OCI-LY3 (cell line): Measurements from ENCODE around the gene IVD.

Source experiments
- H2AFZ ChIP-seq: fragments of 200-600, 300-600 bp; shearing (Covaris generic); 2 replicates; pipeline ENCODE4 v1.6.0; 2014; ENCODE audit warnings: antibody characterized with exemption, low read depth, low read length
- H3K27ac ChIP-seq: fragments of 200-600, 300-600 bp; sonication (generic); 2 replicates; pipeline ENCODE4 v1.5.1; 2014; ENCODE audit warnings: mild to moderate bottlenecking, low read length, moderate library complexity, mixed read lengths
- H3K27me3 ChIP-seq: fragments of 200-600, 300-600 bp; sonication (generic); 2 replicates; pipeline ENCODE4 v1.6.1; 2014; ENCODE audit warnings: low read depth, low read length, mixed read lengths
- H3K36me3 ChIP-seq: fragments of 200-600, 300-600 bp; sonication (generic); replicated peaks from 2 replicates; pipeline ENCODE3; 2014; ENCODE audit warnings: low read depth, low read length, mixed read lengths
- H3K4me1 ChIP-seq: fragments of 300-600, 200-600 bp; sonication (generic); 2 replicates; pipeline ENCODE4 v1.6.1; 2014; ENCODE audit warnings: low read length, mixed read lengths
- H3K4me2 ChIP-seq: fragments of 200-600, 300-600 bp; sonication (generic); 2 replicates; pipeline ENCODE4 v1.6.1; 2014; ENCODE audit warnings: low read length, mixed read lengths
- H3K4me3 ChIP-seq: fragments of 300-600, 200-600 bp; sonication (generic); 2 replicates; pipeline ENCODE4 v1.5.1; 2014; ENCODE audit warnings: antibody characterized with exemption, mild to moderate bottlenecking, low read length, moderate library complexity
- H3K79me2 ChIP-seq: fragments of 300-600, 200-600 bp; shearing (Covaris generic); 2 replicates; pipeline ENCODE4 v1.6.1; 2014; ENCODE audit warnings: mild to moderate bottlenecking, low read length, mixed read lengths
- H3K9ac ChIP-seq: fragments of 300-600, 200-600 bp; shearing (Covaris generic); 2 replicates; pipeline ENCODE4 v1.6.0; 2014; ENCODE audit warnings: mild to moderate bottlenecking, low read length, moderate library complexity
- H3K9me3 ChIP-seq: fragments of 200-600, 300-600 bp; shearing (Covaris generic); 2 replicates; pipeline ENCODE4 v1.6.1; 2014; ENCODE audit warnings: low read length, mixed read lengths; ENCODE audit not compliant: insufficient read depth
- H4K20me1 ChIP-seq: fragments of 200-600, 300-600 bp; sonication (generic); 2 replicates; pipeline ENCODE4 v1.6.1; 2016; ENCODE audit warnings: low read length, mixed read lengths; ENCODE audit not compliant: insufficient read depth
- EZH2phosphoT487 ChIP-seq: fragments of 200-600 bp; shearing (Covaris generic); IDR thresholded peaks from 2 replicates; pipeline ENCODE4 v1.6.1; 2018; ENCODE audit warnings: antibody characterized with exemption, mixed run types, low read depth
- TF ChIP-seq, protein P1 (sequence below): fragments of 200-600, 300-600 bp; sonication (generic); IDR thresholded peaks from 2 replicates; pipeline ENCODE4 v1.5.1; 2014; ENCODE audit warnings: antibody characterized with exemption, low read length, low read depth

The IVD gene

DNA sequence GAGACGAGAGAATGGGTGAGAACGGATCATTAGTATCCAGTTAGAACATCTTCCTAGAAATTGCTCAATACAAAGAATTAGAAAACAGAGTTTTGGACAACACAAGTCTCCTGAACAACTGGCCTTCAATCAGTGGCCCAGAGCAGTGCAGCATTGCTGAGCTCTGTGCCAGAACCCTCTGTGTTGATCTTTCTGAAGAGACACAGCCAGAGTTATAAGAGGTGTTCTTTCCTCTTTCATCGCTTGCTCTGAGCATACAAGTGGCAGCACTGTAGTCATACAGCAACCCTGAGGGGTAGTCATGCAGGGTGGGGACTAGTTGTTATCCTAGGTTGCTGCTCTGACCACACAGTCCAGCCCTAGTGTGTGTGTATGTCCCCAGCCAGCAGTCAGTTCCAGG, 19.1 kb upstream of the IVD start:
- Histone ChIP-seq H3K4me1 (peaks cover 8% of the 10 kb centered on the region; the same call in 1 of the 2 replicates), H3K4me2 (no peak overlapping the region), H3K27me3 (no peaks in the 10 kb centered on the region), H3K4me3 (no peak overlapping the region), H3K36me3 (peaks cover 60% of the 10 kb centered on the region), H3K9me3 (no peaks in the 10 kb centered on the region), H2AFZ (no peak overlapping the region), H4K20me1 (0 out of 2 replicates have a peak, but pooled peaks cover 5% of the 10 kb centered on the region), H3K27ac (no peak overlapping the region), H3K79me2 (peaks cover 31% of the 10 kb centered on the region), H3K9ac (no peak overlapping the region)
- TF ChIP-seq EZH2phosphoT487: no peak
- TF ChIP-seq, protein P1, sequence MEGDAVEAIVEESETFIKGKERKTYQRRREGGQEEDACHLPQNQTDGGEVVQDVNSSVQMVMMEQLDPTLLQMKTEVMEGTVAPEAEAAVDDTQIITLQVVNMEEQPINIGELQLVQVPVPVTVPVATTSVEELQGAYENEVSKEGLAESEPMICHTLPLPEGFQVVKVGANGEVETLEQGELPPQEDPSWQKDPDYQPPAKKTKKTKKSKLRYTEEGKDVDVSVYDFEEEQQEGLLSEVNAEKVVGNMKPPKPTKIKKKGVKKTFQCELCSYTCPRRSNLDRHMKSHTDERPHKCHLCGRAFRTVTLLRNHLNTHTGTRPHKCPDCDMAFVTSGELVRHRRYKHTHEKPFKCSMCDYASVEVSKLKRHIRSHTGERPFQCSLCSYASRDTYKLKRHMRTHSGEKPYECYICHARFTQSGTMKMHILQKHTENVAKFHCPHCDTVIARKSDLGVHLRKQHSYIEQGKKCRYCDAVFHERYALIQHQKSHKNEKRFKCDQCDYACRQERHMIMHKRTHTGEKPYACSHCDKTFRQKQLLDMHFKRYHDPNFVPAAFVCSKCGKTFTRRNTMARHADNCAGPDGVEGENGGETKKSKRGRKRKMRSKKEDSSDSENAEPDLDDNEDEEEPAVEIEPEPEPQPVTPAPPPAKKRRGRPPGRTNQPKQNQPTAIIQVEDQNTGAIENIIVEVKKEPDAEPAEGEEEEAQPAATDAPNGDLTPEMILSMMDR: no peak

DNA sequence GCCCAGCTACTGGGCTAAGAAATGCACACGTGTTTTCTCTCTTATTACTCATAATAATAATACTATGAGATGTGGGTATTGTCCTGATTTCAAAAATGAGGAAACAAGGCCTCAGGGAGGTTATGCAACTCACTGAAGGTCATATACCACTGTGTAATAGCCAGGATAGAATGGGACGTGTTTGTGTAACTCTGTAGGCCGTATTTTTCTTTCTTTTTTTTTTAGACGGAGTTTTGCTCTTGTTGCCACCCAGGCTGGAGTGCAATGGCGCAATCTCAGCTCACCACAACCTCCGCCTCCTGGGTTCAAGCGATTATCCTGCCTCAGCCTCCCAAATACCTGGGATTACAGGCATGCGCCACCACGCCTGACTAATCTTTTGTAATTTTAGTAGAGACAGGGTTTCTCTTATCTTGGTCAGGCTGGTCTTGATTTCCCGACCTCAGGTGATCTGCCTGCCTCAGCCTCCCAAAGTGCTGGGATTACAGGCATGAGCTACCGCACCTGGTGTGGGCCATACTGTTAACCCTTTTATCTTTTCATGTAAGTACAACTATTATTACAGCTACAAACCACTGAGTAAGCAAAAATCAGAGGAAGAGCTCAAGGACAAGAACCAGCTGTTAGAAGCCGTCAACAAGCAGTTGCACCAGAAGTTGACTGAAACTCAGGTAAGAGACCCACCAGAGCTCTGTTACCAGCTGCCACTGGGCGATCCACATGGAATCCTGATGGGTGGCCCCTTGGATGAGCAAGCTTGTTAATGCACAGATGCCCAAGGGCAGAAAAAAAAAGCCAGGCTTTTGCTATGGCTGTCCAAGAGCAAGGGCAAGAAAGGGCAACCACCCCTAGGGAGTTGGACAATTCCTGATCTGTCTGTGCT, 16.4 kb upstream of the IVD start:
- H3K27ac ChIP-seq: no peak overlapping the region
- H3K4me3 ChIP-seq: no peak overlapping the region
- no peak overlapping the region for H2AFZ ChIP-seq
- 0 out of 2 replicates have a peak, but pooled peaks cover 5% of the 10 kb centered on the region for H4K20me1 ChIP-seq
- H3K4me2 ChIP-seq: no peak overlapping the region
- H3K27me3 ChIP-seq: no peaks in the 10 kb centered on the region
- H3K4me1 ChIP-seq: no peaks in the 10 kb centered on the region; the same call in 1 of the 2 replicates
- peaks cover 16% of the 10 kb centered on the region for H3K79me2 ChIP-seq
- H3K9me3 ChIP-seq: no peaks in the 10 kb centered on the region
- peaks cover 74% of the 10 kb centered on the region for H3K36me3 ChIP-seq
- no peak overlapping the region for H3K9ac ChIP-seq
- no peak for TF ChIP-seq EZH2phosphoT487
- TF ChIP-seq, protein P1: no peak

DNA sequence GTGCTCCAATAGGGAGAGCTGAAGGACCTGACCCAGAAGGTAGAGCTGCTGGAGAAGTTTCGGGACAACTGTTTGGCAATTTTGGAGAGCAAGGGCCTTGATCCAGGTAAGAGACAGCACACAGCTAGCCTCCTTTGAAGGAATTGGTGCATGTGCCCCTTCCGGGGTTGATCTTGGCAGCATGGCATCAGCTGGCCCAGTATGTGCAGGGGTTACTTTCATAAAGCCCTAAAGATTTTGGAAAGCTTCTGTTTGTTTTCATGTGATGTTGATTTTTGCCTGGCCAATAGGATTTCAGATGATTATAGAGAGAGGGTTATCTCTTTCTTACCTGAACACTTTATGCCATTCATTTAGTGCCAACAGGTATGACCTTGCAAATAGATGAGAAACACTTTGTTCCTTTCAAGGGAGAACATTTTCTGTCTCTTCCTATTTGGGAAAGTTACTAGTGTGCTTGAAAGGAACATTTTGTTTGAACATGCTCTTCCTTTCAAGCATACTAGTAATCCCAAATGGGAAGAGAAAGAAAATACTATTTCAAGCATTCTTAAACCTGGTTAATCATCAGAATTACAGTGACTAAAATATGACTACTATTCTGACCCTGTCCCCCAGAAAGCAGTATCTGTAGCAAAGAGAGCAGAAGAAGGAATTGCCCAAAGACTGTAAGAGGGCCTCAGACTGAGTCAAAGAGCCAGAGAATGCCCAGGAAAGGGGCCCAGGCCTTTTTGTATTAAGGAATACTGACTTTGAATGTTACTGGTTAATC, 15.6 kb upstream of the IVD start:
- no peak overlapping the region for H3K27ac ChIP-seq
- TF ChIP-seq, protein P1: no peak
- no peak for TF ChIP-seq EZH2phosphoT487

More for the DNA sequence above, 15.6 kb upstream of the IVD start:
- Histone ChIP-seq H3K79me2 (peaks cover 8% of the 10 kb centered on the region), H3K9me3 (no peaks in the 10 kb centered on the region), H3K9ac (no peak overlapping the region), H4K20me1 (0 out of 2 replicates have a peak, but pooled peaks cover 5% of the 10 kb centered on the region), H3K36me3 (peaks cover 70% of the 10 kb centered on the region), H2AFZ (no peak overlapping the region), H3K27me3 (no peaks in the 10 kb centered on the region), H3K4me3 (no peak overlapping the region), H3K4me1 (no peaks in the 10 kb centered on the region), H3K4me2 (no peak overlapping the region)
